Neuronal stem cell (in vitro differentiated cells): ENCODE results near the gene NPHS1.

Experiments used
- DNase-seq: peaks from one replicate; pipeline ENCODE4 v3.0.0-alpha.2; 2013; ENCODE audit warnings: low spot score
- H2AFZ ChIP-seq: one replicate; pipeline ENCODE4 v1.6.1; 2013; ENCODE audit warnings: mild to moderate bottlenecking, low read length, inconsistent platforms
- H2AK5ac ChIP-seq: 2 replicates; pipeline ENCODE4 v1.6.1; 2013; ENCODE audit warnings: low read depth, mild to moderate bottlenecking, inconsistent platforms, low read length, moderate library complexity, mixed read lengths
- H2BK120ac ChIP-seq: 2 replicates; pipeline ENCODE4 v1.6.1; 2013; ENCODE audit warnings: low read depth, mild to moderate bottlenecking, inconsistent platforms, low read length, moderate library complexity, mixed read lengths
- H2BK12ac ChIP-seq: one replicate; pipeline ENCODE4 v1.6.1; 2013; ENCODE audit warnings: low read length, inconsistent platforms
- H2BK15ac ChIP-seq: 2 replicates; pipeline ENCODE4 v1.6.1; 2013; ENCODE audit warnings: mild to moderate bottlenecking, low read length, inconsistent platforms, mixed read lengths
- H2BK5ac ChIP-seq: one replicate; pipeline ENCODE4 v1.6.1; 2013; ENCODE audit warnings: inconsistent platforms, mild to moderate bottlenecking, low read length, moderate library complexity
- H3K14ac ChIP-seq: one replicate; pipeline ENCODE4 v1.6.1; 2013; ENCODE audit warnings: low read length, inconsistent platforms
- H3K18ac ChIP-seq: 2 replicates; pipeline ENCODE4 v1.6.1; 2013; ENCODE audit warnings: low read length, inconsistent platforms
- H3K23ac ChIP-seq: 2 replicates; pipeline ENCODE4 v1.6.1; 2013; ENCODE audit warnings: low read depth, mild to moderate bottlenecking, mixed read lengths, low read length, inconsistent platforms; ENCODE audit not compliant: poor library complexity
- H3K27ac ChIP-seq: replicated peaks from 3 replicates; pipeline ENCODE4 v1.5.1; 2013; ENCODE audit warnings: low read length, inconsistent platforms
- H3K27me3 ChIP-seq, 3 experiments: 2 replicates each; pipeline ENCODE4 v1.6.1; 2013; ENCODE audit warnings: low read length in 3 of 3, mild to moderate bottlenecking in 2 of 3, inconsistent platforms in 1 of 3, low read depth in 1 of 3, mixed read lengths in 1 of 3, moderate library complexity in 1 of 3; ENCODE audit not compliant: control insufficient read depth in 3 of 3, insufficient read depth in 3 of 3
- H3K36me3 ChIP-seq, 2 donors: replicated peaks in 1 of 2; 2 replicates each; pipeline ENCODE4 v1.6.1; 2013; ENCODE audit warnings: low read length in 2 of 2; ENCODE audit not compliant: control insufficient read depth in 2 of 2, insufficient read depth in 2 of 2
- H3K4ac ChIP-seq: 2 replicates; pipeline ENCODE4 v1.6.1; 2013; ENCODE audit warnings: inconsistent platforms, mild to moderate bottlenecking, low read length, moderate library complexity
- H3K4me1 ChIP-seq, 2 donors: 1 replicate in 1 of 2; 2 replicates in 1 of 2; pipeline ENCODE4 v1.6.1; 2013; ENCODE audit warnings: low read length in 2 of 2, low read depth in 1 of 2; ENCODE audit not compliant: control insufficient read depth in 2 of 2, insufficient read depth in 1 of 2
- H3K4me2 ChIP-seq: one replicate; pipeline ENCODE4 v1.6.1; 2013; ENCODE audit warnings: mild to moderate bottlenecking, low read length, inconsistent platforms; ENCODE audit not compliant: insufficient read depth, poor library complexity, severe bottlenecking
- H3K4me3 ChIP-seq, 2 donors: 2 replicates each; pipeline ENCODE4 v1.5.1; 2013; ENCODE audit warnings: low read length in 2 of 2, mild to moderate bottlenecking in 2 of 2, inconsistent platforms in 1 of 2, moderate library complexity in 1 of 2
- H3K79me1 ChIP-seq: one replicate; pipeline ENCODE4 v1.6.1; 2013; ENCODE audit warnings: low read depth, mild to moderate bottlenecking, inconsistent platforms, low read length, moderate library complexity
- H3K9ac ChIP-seq: one replicate; pipeline ENCODE4 v1.6.1; 2013; ENCODE audit warnings: mild to moderate bottlenecking, low read depth, low read length, inconsistent platforms; ENCODE audit not compliant: poor library complexity
- H3K9me3 ChIP-seq, 2 donors: replicated peaks in 1 of 2; 2 replicates each; pipeline versions ENCODE3 to v1.6.1; 2013; ENCODE audit warnings: low read length in 2 of 2, mild to moderate bottlenecking in 2 of 2, inconsistent platforms in 1 of 2, low read depth in 1 of 2, mixed read lengths in 1 of 2, moderate library complexity in 1 of 2; ENCODE audit not compliant: control insufficient read depth in 2 of 2, insufficient read depth in 1 of 2
- H4K8ac ChIP-seq: one replicate; pipeline ENCODE4 v1.6.1; 2013; ENCODE audit warnings: low read depth, mild to moderate bottlenecking, inconsistent platforms, low read length, moderate library complexity
- H4K91ac ChIP-seq: one replicate; pipeline ENCODE4 v1.6.1; 2013; ENCODE audit warnings: low read length, low read depth, mild to moderate bottlenecking, inconsistent platforms; ENCODE audit not compliant: poor library complexity
- WGBS, 2 donors: extraction: QIAGEN DNeasy Blood & Tissue Kit; methylation state at CpG; one replicate each; pipeline ENCODE4 v1.1.7; 2013; ENCODE audit warnings: missing lambda C conversion rate in 2 of 2, mixed read lengths in 1 of 2; ENCODE audit not compliant: insufficient read length in 2 of 2, insufficient replicate concordance in 1 of 2; ENCODE audit errors: extremely low coverage in 2 of 2; 5-methylcytosine and 5-hydroxymethylcytosine counted together

The NPHS1 gene

GRCh38 chr19:35888398-35888797 is 36.1 kb upstream of the NPHS1 start:
- Histone ChIP-seq H3K4me2 (no peak overlapping the region), H3K14ac (no peak overlapping the region), H3K4ac (no peak overlapping the region), H3K27me3 (no peaks in the 10 kb centered on the region), H3K27ac (no peak overlapping the region), H2AFZ (no peak overlapping the region), H3K36me3 (peaks cover 12 to 25% of the 10 kb centered on the region in 2 donors), H2BK120ac (no peak overlapping the region), H2AK5ac (no peak overlapping the region), H3K4me1 (no peaks in the 10 kb centered on the region), H3K9ac (no peak overlapping the region), H3K4me3 (no peak overlapping the region), H3K23ac (no peak overlapping the region), H2BK15ac (no peak overlapping the region), H3K18ac (no peak overlapping the region), H2BK5ac (no peak overlapping the region), H4K8ac (no peak overlapping the region), H4K91ac (no peak overlapping the region), H3K79me1 (no peaks in the 10 kb centered on the region), H2BK12ac (no peak overlapping the region), H3K9me3 (no peaks in the 10 kb centered on the region)
- no CpG with 5 or more reads among the region's 9 CpGs for WGBS, 2 donors
- no peak for DNase-seq

GRCh38 chr19:35887197-35887596 is 34.9 kb upstream of the NPHS1 start:
- no CpG with 5 or more reads among the region's 5 CpGs for WGBS, 2 donors
- no peaks in the 10 kb centered on the region for H3K9me3 ChIP-seq
- no peak overlapping the region for H3K4me3 ChIP-seq
- DNase-seq = no peak
- H3K27ac ChIP-seq = no peak overlapping the region
- H4K91ac ChIP-seq = no peak overlapping the region
- no peak overlapping the region for H3K9ac ChIP-seq
- no peak overlapping the region for H2BK120ac ChIP-seq
- H2BK5ac ChIP-seq = no peak overlapping the region
- H3K4me2 ChIP-seq = no peak overlapping the region
- H2AK5ac ChIP-seq = no peak overlapping the region
- H3K79me1 ChIP-seq = no peaks in the 10 kb centered on the region
- H3K4me1 ChIP-seq = no peaks in the 10 kb centered on the region
- H4K8ac ChIP-seq = no peak overlapping the region
- H3K18ac ChIP-seq = no peak overlapping the region
- no peak overlapping the region for H2BK12ac ChIP-seq
- H2BK15ac ChIP-seq = no peak overlapping the region
- H3K4ac ChIP-seq = no peak overlapping the region
- no peaks in the 10 kb centered on the region for H3K27me3 ChIP-seq
- peaks cover 12 to 21% of the 10 kb centered on the region in 2 donors for H3K36me3 ChIP-seq
- H2AFZ ChIP-seq = no peak overlapping the region
- H3K14ac ChIP-seq = no peak overlapping the region
- H3K23ac ChIP-seq = no peak overlapping the region

- no peaks in the 10 kb centered on the region for H3K79me1 ChIP-seq
- no peak overlapping the region for H2BK5ac ChIP-seq
- H2AK5ac ChIP-seq = no peak overlapping the region
- no peaks in the 10 kb centered on the region for H3K9me3 ChIP-seq
- no peak overlapping the region for H2AFZ ChIP-seq
- no peaks in the 10 kb centered on the region for H3K27me3 ChIP-seq
- no peak overlapping the region for H3K14ac ChIP-seq
- no peak overlapping the region for H2BK12ac ChIP-seq
- DNase-seq = no peak
- H3K36me3 ChIP-seq = peaks cover 12 to 21% of the 10 kb centered on the region in 2 donors
- no peak overlapping the region for H2BK120ac ChIP-seq
- H3K4me2 ChIP-seq = no peak overlapping the region
- H3K27ac ChIP-seq = no peak overlapping the region
- H3K4me3 ChIP-seq = no peak overlapping the region
- no peak overlapping the region for H4K8ac ChIP-seq
- no peak overlapping the region for H3K4ac ChIP-seq
- 92% methylated on average over 1 of the region's 8 CpGs; no CpG with 5 or more reads in 1 of the 2 donors for WGBS, 2 donors
- H2BK15ac ChIP-seq = no peak overlapping the region
- no peak overlapping the region for H3K23ac ChIP-seq
- no peak overlapping the region for H3K9ac ChIP-seq
- no peak overlapping the region for H4K91ac ChIP-seq
- H3K4me1 ChIP-seq = no peaks in the 10 kb centered on the region
- H3K18ac ChIP-seq = no peak overlapping the region
These were observed 33.6 kb upstream of the NPHS1 start for GRCh38 chr19:35885904-35886303.

GRCh38 chr19:35885225-35885738 is 33.0 kb upstream of the NPHS1 start:
- H2BK12ac ChIP-seq = no peak overlapping the region
- no peak overlapping the region for H2BK120ac ChIP-seq
- no CpG with 5 or more reads among the region's 6 CpGs for WGBS, 2 donors

More at GRCh38 chr19:35885225-35885738, 33.0 kb upstream of the NPHS1 start:
- H4K91ac ChIP-seq = no peak overlapping the region
- no peak overlapping the region for H2BK5ac ChIP-seq
- no peak overlapping the region for H2AK5ac ChIP-seq
- H3K27me3 ChIP-seq = no peaks in the 10 kb centered on the region
- H3K23ac ChIP-seq = no peak overlapping the region
- no peak overlapping the region for H3K4me2 ChIP-seq
- no peak overlapping the region for H4K8ac ChIP-seq
- H3K18ac ChIP-seq = no peak overlapping the region
- no peak overlapping the region for H3K4me3 ChIP-seq
- no peaks in the 10 kb centered on the region for H3K79me1 ChIP-seq
- no peak overlapping the region for H3K27ac ChIP-seq
- H3K9me3 ChIP-seq = no peaks in the 10 kb centered on the region
- no peak overlapping the region for H3K4ac ChIP-seq
- no peak overlapping the region for H2AFZ ChIP-seq
- H3K9ac ChIP-seq = no peak overlapping the region
- H2BK15ac ChIP-seq = no peak overlapping the region
- no peak overlapping the region for H3K14ac ChIP-seq
- peaks cover 11 to 21% of the 10 kb centered on the region in 2 donors for H3K36me3 ChIP-seq
- no peaks in the 10 kb centered on the region for H3K4me1 ChIP-seq
- no peak for DNase-seq
